ENCODE data around the gene HSPB9.
"Not testable (repeated sequence)": the region's sequence is repeated elsewhere in the genome, so short reads cannot be mapped to it uniquely, and the experiment has no call there.

The HSPB9 gene

DNA sequence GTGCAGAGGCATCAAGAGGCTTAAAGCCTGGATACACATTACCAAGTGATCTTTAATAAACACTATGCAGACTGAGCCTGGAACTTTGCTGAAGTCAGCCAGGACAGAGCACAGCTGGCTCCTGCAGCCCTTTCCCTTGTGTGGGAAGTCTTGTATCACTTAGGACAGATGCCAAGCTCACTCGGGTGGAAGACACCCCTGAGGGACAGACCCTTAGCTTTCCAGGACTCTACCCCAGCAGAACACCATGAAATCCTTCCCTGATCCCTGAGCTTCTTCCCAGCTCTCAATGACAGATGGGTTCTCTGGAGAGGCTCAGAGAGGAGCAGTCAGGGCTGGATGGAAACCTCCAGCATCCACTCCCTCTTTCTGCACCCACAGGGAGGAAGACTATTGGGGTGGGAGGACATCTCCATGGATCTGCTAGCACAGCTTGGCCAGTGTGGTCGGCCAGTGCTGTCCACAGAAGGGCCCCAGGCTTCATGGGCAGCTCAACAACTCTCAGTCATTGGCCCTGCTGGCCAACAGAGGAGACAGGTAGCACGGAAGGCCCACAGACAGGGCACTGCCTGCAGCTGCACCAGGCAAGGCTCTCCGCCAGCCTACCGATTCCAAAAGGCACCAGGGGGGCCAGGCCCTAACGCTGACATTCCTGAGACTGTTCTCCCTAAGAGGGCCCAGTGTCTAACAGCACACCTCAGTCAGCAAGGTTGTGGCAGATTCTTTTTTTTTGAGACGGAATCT lies 16.3 kb downstream of the HSPB9 start:
- Histone ChIP-seq H3K9ac (ENCODE audit: low read length) (no peak overlapping the region), H3F3A (ENCODE audit: insufficient read depth) (peaks cover 7% of the 10 kb centered on the region), H3K9me2 (replicated peaks; ENCODE audit: insufficient read depth, low read length) (no peaks in the 10 kb centered on the region), H4K20me1 (ENCODE audit: low read depth, low read length) (peaks cover 2% of the 10 kb centered on the region; the same call in 1 of the 2 replicates), H2AFZ (ENCODE audit: low read depth, low read length, severe bottlenecking) (no peak overlapping the region), H3K4me3 (ENCODE audit: insufficient read depth, low read length, poor library complexity, severe bottlenecking) (no peak overlapping the region), H3K79me2 (ENCODE audit: insufficient read depth, low read length) (peaks cover 82% of the 10 kb centered on the region), H3K27me3 (ENCODE audit: low read length) (no peaks in the 10 kb centered on the region), H3K27ac (ENCODE audit: low read depth, low read length) (no peak overlapping the region), H3K9me3 (ENCODE audit: insufficient read depth, low read length) (no peaks in the 10 kb centered on the region), H3K4me2 (ENCODE audit: low read depth, low read length, poor library complexity, severe bottlenecking) (no peak overlapping the region), H3K36me3 (ENCODE audit: low read length) (no peaks in the 10 kb centered on the region)
- TF ChIP-seq EZH2phosphoT487 (conservative IDR thresholded peaks at IDR 0.05; ENCODE audit: low read length) = no peak
- TF ChIP-seq, protein P1, sequence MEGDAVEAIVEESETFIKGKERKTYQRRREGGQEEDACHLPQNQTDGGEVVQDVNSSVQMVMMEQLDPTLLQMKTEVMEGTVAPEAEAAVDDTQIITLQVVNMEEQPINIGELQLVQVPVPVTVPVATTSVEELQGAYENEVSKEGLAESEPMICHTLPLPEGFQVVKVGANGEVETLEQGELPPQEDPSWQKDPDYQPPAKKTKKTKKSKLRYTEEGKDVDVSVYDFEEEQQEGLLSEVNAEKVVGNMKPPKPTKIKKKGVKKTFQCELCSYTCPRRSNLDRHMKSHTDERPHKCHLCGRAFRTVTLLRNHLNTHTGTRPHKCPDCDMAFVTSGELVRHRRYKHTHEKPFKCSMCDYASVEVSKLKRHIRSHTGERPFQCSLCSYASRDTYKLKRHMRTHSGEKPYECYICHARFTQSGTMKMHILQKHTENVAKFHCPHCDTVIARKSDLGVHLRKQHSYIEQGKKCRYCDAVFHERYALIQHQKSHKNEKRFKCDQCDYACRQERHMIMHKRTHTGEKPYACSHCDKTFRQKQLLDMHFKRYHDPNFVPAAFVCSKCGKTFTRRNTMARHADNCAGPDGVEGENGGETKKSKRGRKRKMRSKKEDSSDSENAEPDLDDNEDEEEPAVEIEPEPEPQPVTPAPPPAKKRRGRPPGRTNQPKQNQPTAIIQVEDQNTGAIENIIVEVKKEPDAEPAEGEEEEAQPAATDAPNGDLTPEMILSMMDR (IDR thresholded peaks at IDR 0.05; ENCODE audit: insufficient read depth, low read length, poor library complexity, severe bottlenecking) = no peak

- not testable (repeated sequence) for H3K27me3 ChIP-seq (ENCODE audit: low read length); H3K9me2 ChIP-seq (replicated peaks; ENCODE audit: insufficient read depth, low read length); H3K27ac ChIP-seq (ENCODE audit: low read depth, low read length); H3K4me2 ChIP-seq (ENCODE audit: low read depth, low read length, poor library complexity, severe bottlenecking); H3K36me3 ChIP-seq (ENCODE audit: low read length); H3F3A ChIP-seq (ENCODE audit: insufficient read depth); H3K9ac ChIP-seq (ENCODE audit: low read length); H3K9me3 ChIP-seq (ENCODE audit: insufficient read depth, low read length); H3K4me3 ChIP-seq (ENCODE audit: insufficient read depth, low read length, poor library complexity, severe bottlenecking); H4K20me1 ChIP-seq (ENCODE audit: low read depth, low read length); H2AFZ ChIP-seq (ENCODE audit: low read depth, low read length, severe bottlenecking)
- peaks cover 82% of the 10 kb centered on the region for H3K79me2 ChIP-seq (ENCODE audit: insufficient read depth, low read length)
Observed at GRCh38 chr17:42140690-42141089, 18.1 kb downstream of the HSPB9 start.

DNA sequence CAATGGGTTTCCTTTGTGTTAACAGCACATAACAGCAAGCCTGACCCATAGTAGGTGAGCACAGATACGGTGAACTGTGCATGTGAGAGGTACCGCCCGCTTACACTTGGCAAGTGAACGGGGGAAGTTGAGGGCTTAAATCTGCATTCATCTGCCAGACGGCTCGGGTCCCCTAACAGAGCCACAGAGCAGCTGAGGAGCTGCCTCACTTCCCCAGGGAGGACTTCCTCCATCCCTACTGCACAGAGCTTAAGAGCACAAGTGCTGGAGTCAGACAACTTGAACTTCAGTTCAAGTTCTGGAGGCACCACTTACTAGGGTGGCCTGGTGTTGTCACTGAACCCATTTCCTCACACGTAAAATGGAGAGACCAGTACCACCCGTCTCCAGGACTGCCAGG lies 18.8 kb downstream of the HSPB9 start:
- Histone ChIP-seq H3K79me2 (ENCODE audit: insufficient read depth, low read length) (peaks cover 82% of the 10 kb centered on the region), H3K27me3 (ENCODE audit: low read length) (no peaks in the 10 kb centered on the region), H3K27ac (ENCODE audit: low read depth, low read length) (no peak overlapping the region), H3F3A (ENCODE audit: insufficient read depth) (no peaks in the 10 kb centered on the region), H3K9me2 (replicated peaks; ENCODE audit: insufficient read depth, low read length) (no peaks in the 10 kb centered on the region), H3K36me3 (ENCODE audit: low read length) (peaks cover 3% of the 10 kb centered on the region; the same call in 1 of the 2 replicates), H4K20me1 (ENCODE audit: low read depth, low read length) (no peaks in the 10 kb centered on the region; the same call in 1 of the 2 replicates), H3K4me2 (ENCODE audit: low read depth, low read length, poor library complexity, severe bottlenecking) (no peak overlapping the region), H3K4me3 (ENCODE audit: insufficient read depth, low read length, poor library complexity, severe bottlenecking) (no peak overlapping the region), H3K9ac (ENCODE audit: low read length) (no peak overlapping the region), H2AFZ (ENCODE audit: low read depth, low read length, severe bottlenecking) (no peak overlapping the region), H3K9me3 (ENCODE audit: insufficient read depth, low read length) (no peaks in the 10 kb centered on the region)
- TF ChIP-seq EZH2phosphoT487 (conservative IDR thresholded peaks at IDR 0.05; ENCODE audit: low read length) = no peak
- TF ChIP-seq, protein P1 (IDR thresholded peaks at IDR 0.05; ENCODE audit: insufficient read depth, low read length, poor library complexity, severe bottlenecking) = no peak

DNA sequence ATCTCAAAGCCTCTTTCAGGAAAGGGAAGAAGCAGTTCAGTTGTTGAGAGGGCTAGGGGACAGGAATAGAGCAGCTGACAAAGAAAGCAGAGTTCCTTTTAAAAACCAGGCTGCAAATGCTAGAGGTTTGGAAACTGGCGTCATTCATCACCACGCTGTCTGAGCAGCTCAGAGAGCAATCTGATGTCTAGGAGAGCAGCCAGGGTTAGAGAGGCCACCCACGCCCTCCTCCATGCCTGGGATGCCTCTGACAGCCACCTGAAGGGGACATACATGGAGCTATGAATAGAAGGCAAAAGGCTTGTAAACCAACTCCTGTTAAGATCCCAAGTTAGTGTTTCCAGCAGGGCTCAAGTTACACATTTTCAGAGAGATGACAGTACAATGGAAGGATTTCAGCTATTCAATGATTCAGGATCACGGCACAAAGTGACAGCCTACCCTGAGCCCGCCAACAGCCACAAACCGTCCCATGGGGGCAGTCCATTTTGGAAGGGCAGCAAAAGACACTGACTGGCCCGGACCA lies 19.8 kb downstream of the HSPB9 start:
- Histone ChIP-seq H3K9ac (ENCODE audit: low read length) (no peak overlapping the region), H3F3A (ENCODE audit: insufficient read depth) (no peaks in the 10 kb centered on the region), H3K9me2 (replicated peaks; ENCODE audit: insufficient read depth, low read length) (no peaks in the 10 kb centered on the region), H2AFZ (ENCODE audit: low read depth, low read length, severe bottlenecking) (no peak overlapping the region), H3K36me3 (ENCODE audit: low read length) (peaks cover 3% of the 10 kb centered on the region; the same call in 1 of the 2 replicates), H4K20me1 (ENCODE audit: low read depth, low read length) (no peaks in the 10 kb centered on the region; the same call in 1 of the 2 replicates), H3K4me3 (ENCODE audit: insufficient read depth, low read length, poor library complexity, severe bottlenecking) (no peak overlapping the region), H3K79me2 (ENCODE audit: insufficient read depth, low read length) (peaks cover 77% of the 10 kb centered on the region), H3K4me2 (ENCODE audit: low read depth, low read length, poor library complexity, severe bottlenecking) (no peak overlapping the region), H3K9me3 (ENCODE audit: insufficient read depth, low read length) (no peaks in the 10 kb centered on the region), H3K27ac (ENCODE audit: low read depth, low read length) (no peak overlapping the region), H3K27me3 (ENCODE audit: low read length) (no peaks in the 10 kb centered on the region)
- no peak for TF ChIP-seq EZH2phosphoT487 (conservative IDR thresholded peaks at IDR 0.05; ENCODE audit: low read length)
- TF ChIP-seq, protein P1 (IDR thresholded peaks at IDR 0.05; ENCODE audit: insufficient read depth, low read length, poor library complexity, severe bottlenecking) = no peak

GRCh38 chr17:42143138-42143537 lies 20.5 kb downstream of the HSPB9 start:
- not testable (repeated sequence) for H3K9me2 ChIP-seq (replicated peaks; ENCODE audit: insufficient read depth, low read length); H3K27me3 ChIP-seq (ENCODE audit: low read length); H4K20me1 ChIP-seq (ENCODE audit: low read depth, low read length); H3K9me3 ChIP-seq (ENCODE audit: insufficient read depth, low read length); H3F3A ChIP-seq (ENCODE audit: insufficient read depth); H3K9ac ChIP-seq (ENCODE audit: low read length); H3K27ac ChIP-seq (ENCODE audit: low read depth, low read length); H3K4me2 ChIP-seq (ENCODE audit: low read depth, low read length, poor library complexity, severe bottlenecking); H2AFZ ChIP-seq (ENCODE audit: low read depth, low read length, severe bottlenecking); H3K36me3 ChIP-seq (ENCODE audit: low read length); H3K4me3 ChIP-seq (ENCODE audit: insufficient read depth, low read length, poor library complexity, severe bottlenecking)
- peaks cover 76% of the 10 kb centered on the region for H3K79me2 ChIP-seq (ENCODE audit: insufficient read depth, low read length)

All from SU-DHL-6 (cell line).